Measurements from ENCODE around the gene RTN4.

- TF ChIP-seq FOXK2 (IDR thresholded peaks at IDR 0.05): no peak
- TF ChIP-seq BHLHE40 (IDR thresholded peaks at IDR 0.05; ENCODE audit: borderline replicate concordance): no peak
These were observed 103.1 kb downstream of the RTN4 start for GRCh38 chr2:54947136-54947535.

Measured in HEK293T (cell line).